ENCODE results near the gene FRMD7. TPM values are rescaled to one million over a fixed set of nuclear protein-coding genes. Genes with fewer than 3 reads are reported as not detected.

The FRMD7 gene
- total and polyA plus RNA-seq, 2 of the 13 experiments (the other 11 are each of a cell fraction or from before 2014, with no cell fraction given) = 0.04 TPM; not detected in 1

- intact Hi-C loops (cut with micrococcal nuclease; ENCODE audit: unreplicated experiment) (no loop called here), in situ Hi-C loops (cut with HindIII; ENCODE audit: extremely low pct_ligation_motif_present, low pct_unique_long_range_greater_than_20kb) (no loop called here)
- Histone ChIP-seq H3K4me1 (ENCODE audit: insufficient read depth, low read length) (peaks cover 12% of the 10 kb centered on the region), H4K20me1 (ENCODE audit: insufficient read depth, low read length) (0 out of 2 replicates have a peak, but pooled peaks cover 2% of the 10 kb centered on the region), H2AFZ (ENCODE audit: low read length) (no peak overlapping the region), H3K36me3 (replicated peaks in 1 of 2; ENCODE audit: control insufficient read depth in 1 of 2, insufficient read depth in 2 of 2, low read length in 2 of 2) (no peaks in the 10 kb centered on the region), H3K4me2 (ENCODE audit: low read depth, low read length) (no peak overlapping the region), H3K27ac (ENCODE audit: extremely low read length, insufficient read depth, low read length) (no peak overlapping the region), H3K79me2 (ENCODE audit: insufficient read depth, low read length) (peaks cover 52% of the 10 kb centered on the region), H3K9ac (ENCODE audit: insufficient read depth, low read depth, low read length) (no peak overlapping the region), H3K4me3 (replicated peaks in 1 of 3; ENCODE audit: insufficient read depth in 1 of 3, low read depth in 2 of 3, low read length in 3 of 3) (no peak overlapping the region), H3K27me3 (ENCODE audit: control insufficient read depth in 1 of 2, insufficient read depth in 2 of 2, low read length in 2 of 2) (no peaks in the 10 kb centered on the region), H3K9me3 (ENCODE audit: low read length) (no peaks in the 10 kb centered on the region)
- ATAC-seq (no peak), DNase-seq (ENCODE audit: low spot score) (no peak), FAIRE-seq (no peak)
- no TSS peak for BruUV-seq (replicated peaks)
- TF ChIP-seq ZBTB21 (CRISPR knock-in tag; IDR thresholded peaks at IDR 0.05) (no peak), RBAK (CRISPR knock-in tag; IDR thresholded peaks at IDR 0.05) (no peak), TOE1 (CRISPR knock-in tag; IDR thresholded peaks at IDR 0.05) (no peak), ZBTB42 (CRISPR knock-in tag; IDR thresholded peaks at IDR 0.05) (no peak), E2F5 (CRISPR knock-in tag; conservative IDR thresholded peaks at IDR 0.05) (no peak), ZNF274 (CRISPR knock-in tag; IDR thresholded peaks at IDR 0.05) (no peak)
- WGBS (ENCODE audit: low lambda C conversion rate) = 100% methylated on average over 2 of the region's 2 CpGs
- ChIA-PET CTCF (ENCODE audit: low intra/inter-chr PET ratio, low total read pairs) (no interaction called here), POLR2A (no interaction called here)
Observed at GRCh38 chrX:132040066-132040465, 87.8 kb downstream of the FRMD7 start.

- in situ Hi-C loops (cut with HindIII; ENCODE audit: extremely low pct_ligation_motif_present, low pct_unique_long_range_greater_than_20kb) = no loop called here
- no peak overlapping the region for H3K4me2 ChIP-seq (ENCODE audit: low read depth, low read length)
Observed at GRCh38 chrX:132037479-132037993, 90.3 kb downstream of the FRMD7 start.

More at GRCh38 chrX:132037479-132037993, 90.3 kb downstream of the FRMD7 start:
- intact Hi-C loops (cut with micrococcal nuclease; ENCODE audit: unreplicated experiment) = no loop called here
- Histone ChIP-seq H3K4me1 (ENCODE audit: insufficient read depth, low read length) (peaks cover 26% of the 10 kb centered on the region), H3K9ac (ENCODE audit: insufficient read depth, low read depth, low read length) (no peak overlapping the region), H4K20me1 (ENCODE audit: insufficient read depth, low read length) (0 out of 2 replicates have a peak, but pooled peaks cover 2% of the 10 kb centered on the region), H3K27ac (ENCODE audit: extremely low read length, insufficient read depth, low read length) (no peak overlapping the region), H3K27me3 (ENCODE audit: control insufficient read depth in 1 of 2, insufficient read depth in 2 of 2, low read length in 2 of 2) (no peaks in the 10 kb centered on the region), H3K36me3 (replicated peaks in 1 of 2; ENCODE audit: control insufficient read depth in 1 of 2, insufficient read depth in 2 of 2, low read length in 2 of 2) (no peaks in the 10 kb centered on the region), H3K4me3 (replicated peaks in 1 of 3; ENCODE audit: insufficient read depth in 1 of 3, low read depth in 2 of 3, low read length in 3 of 3) (no peak overlapping the region), H3K9me3 (ENCODE audit: low read length) (no peaks in the 10 kb centered on the region), H3K79me2 (ENCODE audit: insufficient read depth, low read length) (peaks cover 56% of the 10 kb centered on the region), H2AFZ (ENCODE audit: low read length) (no peak overlapping the region)
- FAIRE-seq = no peak
- no peak for ATAC-seq
- TF ChIP-seq ZNF431 (CRISPR knock-in tag; IDR thresholded peaks at IDR 0.05; ENCODE audit: borderline replicate concordance, low read depth) (no peak), CHCHD3 (CRISPR knock-in tag; IDR thresholded peaks at IDR 0.05) (no peak), SMAD3 (CRISPR knock-in tag; IDR thresholded peaks at IDR 0.05) (no peak), GATAD1 (CRISPR knock-in tag; IDR thresholded peaks at IDR 0.05) (no peak), MAFF (IDR thresholded peaks at IDR 0.05; ENCODE audit: low read depth, low read length) (no peak), RARG (CRISPR knock-in tag; IDR thresholded peaks at IDR 0.05; ENCODE audit: low read depth) (no peak), THAP11 (CRISPR knock-in tag; IDR thresholded peaks at IDR 0.05) (no peak), KMT2A (CRISPR knock-in tag; IDR thresholded peaks at IDR 0.05) (no peak), ZNF737 (CRISPR knock-in tag; IDR thresholded peaks at IDR 0.05; ENCODE audit: borderline replicate concordance) (no peak), ZNF567 (CRISPR knock-in tag; IDR thresholded peaks at IDR 0.05; ENCODE audit: borderline replicate concordance) (no peak)
- DNase-seq (ENCODE audit: low spot score) = no peak
- WGBS (ENCODE audit: low lambda C conversion rate) = 48% methylated on average over 5 of the region's 5 CpGs
- CTCF ChIA-PET (ENCODE audit: low intra/inter-chr PET ratio, low total read pairs) = no interaction called here
- no TSS peak for BruUV-seq (replicated peaks)
- POLR2A ChIA-PET = no interaction called here
